Stimulated activated CD4-positive, alpha-beta T cell treated with anti-CD3 and anti-CD28 coated beads, Interleukin-4, amount 100 ng/mL, for 24 hours (primary cell): ENCODE data around the gene NT5DC3.
"Not testable (repeated sequence)": the region's sequence is repeated elsewhere in the genome, so short reads cannot be mapped to it uniquely, and the experiment has no call there.

Experiments used
- DNase-seq: peaks from one replicate; pipeline ENCODE4 v3.0.0-alpha.2; 2020

NT5DC3 gene

GRCh38 chr12:103830730-103831320 is 10.2 kb downstream of the NT5DC3 start:
- DNase-seq, result no peak

- DNase-seq, result no peak
These were observed 10.9 kb downstream of the NT5DC3 start for GRCh38 chr12:103830025-103830725.

- no peak for DNase-seq
These were observed 11.9 kb downstream of the NT5DC3 start for GRCh38 chr12:103829092-103829491.

- no peak for DNase-seq
These were observed 13.1 kb downstream of the NT5DC3 start for GRCh38 chr12:103827911-103828391.

GRCh38 chr12:103824845-103825244 is 16.2 kb downstream of the NT5DC3 start:
- no peak for DNase-seq

- no peak for DNase-seq
These were observed 16.7 kb downstream of the NT5DC3 start for GRCh38 chr12:103824290-103824689.

GRCh38 chr12:103823871-103824270 is 17.2 kb downstream of the NT5DC3 start:
- no peak for DNase-seq

GRCh38 chr12:103821773-103822172 is 19.3 kb downstream of the NT5DC3 start:
- no peak for DNase-seq

- no peak for DNase-seq
These were observed 20.0 kb downstream of the NT5DC3 start for GRCh38 chr12:103820881-103821489.

- no peak for DNase-seq
These were observed 20.7 kb downstream of the NT5DC3 start for GRCh38 chr12:103820361-103820760.

GRCh38 chr12:103819892-103820291 is 21.1 kb downstream of the NT5DC3 start:
- DNase-seq, result no peak

GRCh38 chr12:103819312-103819711 is 21.7 kb downstream of the NT5DC3 start:
- no peak for DNase-seq

- DNase-seq, result no peak
These were observed 23.2 kb downstream of the NT5DC3 start for GRCh38 chr12:103817791-103818190.

GRCh38 chr12:103816663-103817062 is 24.4 kb downstream of the NT5DC3 start:
- no peak for DNase-seq

GRCh38 chr12:103814436-103814835 is 26.6 kb downstream of the NT5DC3 start:
- no peak for DNase-seq

GRCh38 chr12:103813949-103814348 is 27.1 kb downstream of the NT5DC3 start:
- no peak for DNase-seq

- DNase-seq, result no peak
These were observed 27.6 kb downstream of the NT5DC3 start for GRCh38 chr12:103813426-103813825.

- DNase-seq, result no peak
These were observed 28.2 kb downstream of the NT5DC3 start for GRCh38 chr12:103812789-103813188.

GRCh38 chr12:103811791-103812190 is 29.2 kb downstream of the NT5DC3 start:
- no peak for DNase-seq

- no peak for DNase-seq
These were observed 30.9 kb downstream of the NT5DC3 start for GRCh38 chr12:103810111-103810510.

GRCh38 chr12:103809639-103810038 is 31.4 kb downstream of the NT5DC3 start:
- not testable (repeated sequence) for DNase-seq

GRCh38 chr12:103809154-103809553 is 31.9 kb downstream of the NT5DC3 start:
- no peak for DNase-seq

- no peak for DNase-seq
These were observed 32.7 kb downstream of the NT5DC3 start for GRCh38 chr12:103808239-103808880.
